Epidermal melanocyte (primary cell): ENCODE measurements around the gene ING2.
"Not testable (repeated sequence)": the region's sequence is repeated elsewhere in the genome, so short reads cannot be mapped to it uniquely, and the experiment has no call there.

Source experiments
- DNase-seq: peaks from one replicate; pipeline ENCODE4 v3.0.0; 2011; ENCODE audit warnings: low spot score; ENCODE audit not compliant: insufficient read length

The ING2 gene

DNA sequence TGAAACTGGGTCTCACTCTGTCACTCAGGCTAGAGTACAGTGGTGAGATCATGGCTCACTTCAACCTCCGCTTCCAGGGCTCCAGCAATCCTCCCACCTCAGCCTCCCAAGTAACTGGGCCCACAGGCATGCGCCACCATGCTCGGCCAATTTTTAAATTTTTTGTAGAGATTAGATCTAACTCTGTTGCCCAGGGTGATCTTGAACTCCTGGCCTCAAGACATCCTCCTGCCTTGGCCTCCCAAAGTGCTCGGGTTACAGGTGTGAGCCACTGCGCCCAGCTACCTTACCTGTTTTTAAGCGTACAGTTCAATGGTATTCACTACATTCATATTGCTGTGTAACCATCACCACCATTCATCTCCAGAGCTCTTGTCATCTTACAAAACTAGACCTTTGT lies 41.5 kb downstream of the ING2 start:
- no peak for DNase-seq

GRCh38 chr4:183548306-183548705 lies 43.4 kb downstream of the ING2 start:
- DNase-seq, result no peak

GRCh38 chr4:183550345-183551093 lies 45.7 kb downstream of the ING2 start:
- no peak for DNase-seq

DNA sequence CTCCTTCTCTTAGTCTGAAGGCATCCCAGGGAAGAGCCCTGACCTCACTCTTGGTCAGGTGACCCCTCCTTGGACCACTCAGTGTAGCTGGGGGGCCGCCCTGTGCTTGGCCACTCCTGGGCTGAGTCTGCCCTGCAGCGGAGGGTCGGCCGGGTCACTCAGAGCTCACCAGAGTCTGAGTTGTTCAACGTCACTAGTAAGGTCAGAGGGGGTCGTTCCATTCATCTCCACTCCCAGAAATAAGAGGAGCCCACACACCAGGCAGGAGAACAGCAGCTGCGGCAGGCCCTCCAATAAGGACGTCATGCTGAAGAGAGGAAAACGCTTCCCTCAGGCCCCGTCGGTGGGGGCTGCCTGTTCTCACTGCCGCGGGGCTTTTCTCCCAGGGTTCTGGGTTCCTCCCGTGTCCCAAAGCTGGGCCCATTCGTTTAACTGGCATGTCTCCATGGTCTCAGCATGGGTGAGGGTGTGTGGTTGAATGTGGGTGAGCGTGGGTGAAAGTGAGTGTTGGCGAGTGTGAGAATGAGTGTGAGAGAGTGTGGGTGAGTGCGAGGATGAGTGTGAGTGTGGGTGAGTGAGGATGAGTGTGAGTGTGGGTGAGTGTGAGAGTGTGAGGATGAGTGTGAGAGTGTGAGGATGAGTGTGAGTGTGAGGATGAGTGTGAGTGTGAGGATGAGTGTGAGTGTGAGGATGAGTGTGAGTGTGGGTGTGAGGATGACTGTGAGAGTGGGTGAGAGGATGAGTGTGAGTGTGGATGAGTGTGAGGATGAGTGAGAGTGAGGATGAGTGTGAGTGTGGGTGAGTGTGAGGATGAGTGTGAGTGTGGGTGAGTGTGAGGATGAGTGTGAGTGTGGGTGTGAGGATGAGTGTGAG lies 47.7 kb downstream of the ING2 start:
- DNase-seq, result no peak

GRCh38 chr4:183553147-183553478 lies 48.3 kb downstream of the ING2 start:
- DNase-seq, result not testable (repeated sequence)

GRCh38 chr4:183553601-183554345 lies 48.9 kb downstream of the ING2 start:
- no peak for DNase-seq

- no peak for DNase-seq
Measured at GRCh38 chr4:183554346-183554686, 49.5 kb downstream of the ING2 start.

- no peak for DNase-seq
Measured at GRCh38 chr4:183554878-183555585, 50.2 kb downstream of the ING2 start.

DNA sequence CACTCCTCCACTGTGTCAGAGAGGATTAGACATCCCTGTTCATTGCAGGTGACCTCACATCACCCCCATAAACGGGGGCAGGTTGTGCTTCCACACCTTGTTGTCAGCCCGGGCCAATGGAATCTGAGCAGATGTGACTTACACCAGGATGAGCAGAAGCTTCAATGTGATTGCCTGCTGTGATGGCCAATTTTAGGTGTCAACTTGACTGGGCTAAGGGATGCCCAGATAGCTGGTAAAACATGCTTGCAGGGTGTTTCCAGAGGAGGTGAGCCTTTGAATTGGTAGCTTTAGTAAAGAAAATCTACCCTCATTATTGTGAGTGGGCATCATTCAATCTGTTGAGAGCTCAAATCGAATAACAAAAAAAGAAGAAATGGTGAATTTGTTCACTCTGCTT lies 52.1 kb downstream of the ING2 start:
- DNase-seq, result no peak

DNA sequence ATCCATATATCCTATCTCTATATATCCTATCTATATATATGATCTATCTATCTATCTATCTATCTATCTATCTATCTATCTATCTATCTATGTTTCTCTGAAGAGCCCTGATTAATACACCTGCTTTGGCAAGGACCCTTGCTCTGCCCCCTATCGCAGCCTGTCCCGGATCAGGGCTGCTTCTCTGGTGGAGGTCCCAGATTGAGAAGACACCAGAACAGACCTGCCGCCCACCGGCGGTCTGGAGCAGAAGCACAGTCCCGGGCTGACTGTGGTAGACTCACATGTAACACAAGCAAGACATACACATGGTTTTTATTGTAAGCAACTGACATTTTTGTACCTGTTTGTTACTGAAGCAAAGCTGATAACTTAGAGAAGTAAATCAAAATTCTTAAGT lies 52.8 kb downstream of the ING2 start:
- no peak for DNase-seq

GRCh38 chr4:183558873-183559272 lies 54.0 kb downstream of the ING2 start:
- no peak for DNase-seq

DNA sequence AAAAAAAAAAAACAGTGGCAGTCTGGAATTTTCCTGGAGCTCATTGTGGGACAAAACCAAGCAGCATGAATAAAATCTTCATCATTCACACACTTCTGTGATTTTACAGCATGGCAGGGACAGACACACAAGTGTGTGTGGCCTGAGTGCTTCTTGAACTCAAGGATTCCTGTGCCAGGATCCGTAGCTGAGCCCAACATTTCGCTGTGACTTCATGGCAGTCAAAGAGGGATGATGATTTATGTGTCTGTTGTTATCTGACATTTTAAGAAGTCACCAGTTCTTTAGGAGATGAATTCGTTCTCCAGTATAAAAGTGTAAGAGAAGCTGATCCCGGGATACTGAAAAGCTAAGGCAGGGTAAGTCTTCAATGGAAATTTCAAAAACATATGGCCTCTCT lies 57.0 kb downstream of the ING2 start:
- DNase-seq, result no peak
